ENCODE results near the gene PLEKHA8. TPM values are rescaled to one million over a fixed set of nuclear protein-coding genes. Genes with fewer than 3 reads are reported as not detected.

The PLEKHA8 gene
- total and polyA plus RNA-seq, 8 donors, result 2.2 to 18.5 (median 6.0) TPM

GRCh38 chr7:30167901-30168300 is 139.7 kb downstream of the PLEKHA8 start:
- no peaks in the 10 kb centered on the region for H3K9me3 ChIP-seq
- H3K4me1 ChIP-seq, result peaks cover 33 to 66% (median 49%) of the 10 kb centered on the region in 4 donors
- no peak for DNase-seq
- H3K27ac ChIP-seq, result peak overlapping the region in 1 of 5 donors; percentile 30
- intact Hi-C loops (cut with DNase I; ENCODE audit: low total_unique reads), result loop anchor here (10.0 kb wide), 1 partner anchor 247 kb away; no protein-coding TSS in a partner anchor
- TF ChIP-seq CTCF (IDR thresholded peaks at IDR 0.05), result no peak
- no peak for TF ChIP-seq POLR2A (IDR thresholded peaks at IDR 0.05)
- TF ChIP-seq POLR2AphosphoS5 (IDR thresholded peaks at IDR 0.05), result no peak
- no peak for TF ChIP-seq EP300 (IDR thresholded peaks at IDR 0.05)
- no peak overlapping the region for H3K4me3 ChIP-seq
- H3K27me3 ChIP-seq, result no peaks in the 10 kb centered on the region
- H3K36me3 ChIP-seq, result peaks cover 0 to 5% (median 0%) of the 10 kb centered on the region in 4 donors
- WGBS, 5 donors, result 81 to 88% (median 87%) methylated on average over 6 of the region's 6 CpGs

GRCh38 chr7:30168835-30169573 is 140.8 kb downstream of the PLEKHA8 start:
- TF ChIP-seq POLR2AphosphoS5 (IDR thresholded peaks at IDR 0.05) (peak in 1 of 3 donors; percentile 61), CTCF (IDR thresholded peaks at IDR 0.05) (no peak)
- no peaks in the 10 kb centered on the region for H3K27me3 ChIP-seq
- no peaks in the 10 kb centered on the region for H3K9me3 ChIP-seq
- no peak for DNase-seq
- peaks cover 0 to 5% (median 0%) of the 10 kb centered on the region in 4 donors for H3K36me3 ChIP-seq
- WGBS, 5 donors, result 77 to 89% (median 81%) methylated on average over 16 of the region's 16 CpGs
- H3K4me1 ChIP-seq, result peaks cover 33 to 66% (median 49%) of the 10 kb centered on the region in 4 donors
- intact Hi-C loops (cut with DNase I; ENCODE audit: low total_unique reads), result loop anchor here (10.0 kb wide), 1 partner anchor 246 kb away; no protein-coding TSS in a partner anchor
- H3K4me3 ChIP-seq, result no peak overlapping the region
- H3K27ac ChIP-seq, result peak overlapping the region in 4 of 5 donors; percentile 2 to 54 (median 21)

GRCh38 chr7:30169579-30169978 is 141.4 kb downstream of the PLEKHA8 start:
- intact Hi-C loops (cut with DNase I; ENCODE audit: low total_unique reads), result loop anchor here (10.0 kb wide), 1 partner anchor 245 kb away; no protein-coding TSS in a partner anchor
- H3K36me3 ChIP-seq, result peaks cover 0 to 5% (median 0%) of the 10 kb centered on the region in 4 donors
- no peak for DNase-seq
- peak overlapping the region in 3 of 5 donors; percentile 16 to 54 (median 26) for H3K27ac ChIP-seq
- no peaks in the 10 kb centered on the region for H3K27me3 ChIP-seq
- H3K9me3 ChIP-seq, result no peaks in the 10 kb centered on the region
- TF ChIP-seq POLR2A (IDR thresholded peaks at IDR 0.05) (no peak), EP300 (IDR thresholded peaks at IDR 0.05) (no peak), POLR2AphosphoS5 (IDR thresholded peaks at IDR 0.05) (no peak), CTCF (IDR thresholded peaks at IDR 0.05) (no peak)
- H3K4me1 ChIP-seq, result peaks cover 35 to 66% (median 49%) of the 10 kb centered on the region in 4 donors
- WGBS, 5 donors, result 72 to 94% (median 79%) methylated on average over 2 of the region's 2 CpGs
- H3K4me3 ChIP-seq, result no peak overlapping the region

- WGBS, 5 donors, result 77 to 90% (median 78%) methylated on average over 6 of the region's 6 CpGs
- TF ChIP-seq CTCF (IDR thresholded peaks at IDR 0.05), result no peak
- TF ChIP-seq EP300 (IDR thresholded peaks at IDR 0.05), result no peak
- TF ChIP-seq POLR2AphosphoS5 (IDR thresholded peaks at IDR 0.05), result no peak
- TF ChIP-seq POLR2A (IDR thresholded peaks at IDR 0.05), result no peak
- Histone ChIP-seq H3K27ac (peak overlapping the region in 2 of 5 donors; percentile 26 to 83), H3K4me3 (no peak overlapping the region), H3K4me1 (peaks cover 24 to 66% (median 46%) of the 10 kb centered on the region in 4 donors), H3K27me3 (no peaks in the 10 kb centered on the region), H3K9me3 (no peaks in the 10 kb centered on the region), H3K36me3 (peaks cover 0 to 5% (median 0%) of the 10 kb centered on the region in 4 donors)
- DNase-seq, result no peak
- intact Hi-C loops (cut with DNase I; ENCODE audit: low total_unique reads), result loop anchor here (10.0 kb wide), 1 partner anchor 104 kb away; no protein-coding TSS in a partner anchor
Observed at GRCh38 chr7:30170476-30171205, 142.4 kb downstream of the PLEKHA8 start.
